Measurements from ENCODE around the gene S100B. TPM values are rescaled to one million over a fixed set of nuclear protein-coding genes. Genes with fewer than 3 reads are reported as not detected.

The S100B gene
- total RNA-seq, 1 experiment from 2014 or later = not detected

DNA sequence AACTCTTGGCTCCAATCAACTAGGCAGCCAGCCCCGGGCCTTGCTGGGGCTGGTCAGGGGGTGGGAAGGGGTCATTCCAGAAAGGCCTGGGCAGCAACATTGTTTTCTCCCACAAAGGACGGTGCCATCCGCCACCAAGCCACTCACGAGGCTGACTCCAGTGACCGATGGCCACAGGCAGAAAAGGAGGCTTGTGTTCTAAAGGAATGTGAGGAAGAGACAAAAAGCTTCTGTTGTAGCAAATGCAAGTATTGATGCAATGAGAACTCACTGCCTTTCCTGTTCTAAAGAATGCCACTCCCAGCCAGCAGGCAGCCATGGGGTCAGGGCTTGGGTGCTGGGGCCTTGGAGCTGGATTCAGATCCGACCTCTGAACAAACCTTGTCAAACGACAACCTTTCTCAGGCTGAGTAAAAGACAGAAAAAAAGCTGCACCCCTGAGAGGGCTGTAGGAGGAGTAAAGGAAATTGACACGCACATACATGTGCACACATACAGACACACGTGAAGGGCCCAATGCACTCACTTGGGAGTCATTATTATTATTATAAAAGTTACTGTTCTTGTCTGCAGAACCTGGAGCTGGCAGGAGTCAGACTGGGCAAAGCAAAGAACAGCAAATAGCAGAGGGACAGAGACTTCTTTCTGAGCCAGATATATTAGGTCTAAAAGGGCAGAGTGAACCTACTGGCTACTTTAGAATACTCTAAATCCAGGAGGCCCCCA lies 16.7 kb upstream of the S100B start:
- Histone ChIP-seq H3K36me3 (no peaks in the 10 kb centered on the region), H3K4me3 (no peak overlapping the region), H3K4me1 (replicated peaks) (peaks cover 48% of the 10 kb centered on the region), H3K27ac (no peak overlapping the region), H3K27me3 (replicated peaks) (no peaks in the 10 kb centered on the region), H3K9me3 (replicated peaks) (peaks cover 7% of the 10 kb centered on the region; the same call in 1 of the 2 replicates)
- DNase-seq (ENCODE audit: low read depth in 1 of 2, low spot score in 2 of 2) = no peak

- H3K27ac ChIP-seq = peak overlapping the region; percentile 95
- H3K36me3 ChIP-seq = no peaks in the 10 kb centered on the region
- peaks cover 48% of the 10 kb centered on the region for H3K4me1 ChIP-seq (replicated peaks)
- H3K27me3 ChIP-seq (replicated peaks) = no peaks in the 10 kb centered on the region
- DNase-seq (ENCODE audit: low read depth in 1 of 2, low spot score in 2 of 2) = no peak
- H3K4me3 ChIP-seq = no peak overlapping the region
- peaks cover 4% of the 10 kb centered on the region; the same call in 1 of the 2 replicates for H3K9me3 ChIP-seq (replicated peaks)
These were observed 16.0 kb upstream of the S100B start for GRCh38 chr21:46620846-46621245.

GRCh38 chr21:46619846-46620245 lies 15.0 kb upstream of the S100B start:
- DNase-seq (ENCODE audit: low read depth in 1 of 2, low spot score in 2 of 2) = peak; percentile 79 to 83
- H3K4me3 ChIP-seq = no peak overlapping the region
- no peaks in the 10 kb centered on the region for H3K27me3 ChIP-seq (replicated peaks)
- peaks cover 48% of the 10 kb centered on the region for H3K4me1 ChIP-seq (replicated peaks)
- H3K9me3 ChIP-seq (replicated peaks) = no peaks in the 10 kb centered on the region
- H3K36me3 ChIP-seq = no peaks in the 10 kb centered on the region
- peak overlapping the region; percentile 95 for H3K27ac ChIP-seq

GRCh38 chr21:46618738-46619379 lies 14.0 kb upstream of the S100B start:
- Histone ChIP-seq H3K27ac (peak overlapping the region; percentile 95), H3K4me1 (replicated peaks) (peaks cover 48% of the 10 kb centered on the region), H3K4me3 (no peak overlapping the region), H3K27me3 (replicated peaks) (no peaks in the 10 kb centered on the region), H3K36me3 (no peaks in the 10 kb centered on the region), H3K9me3 (replicated peaks) (no peaks in the 10 kb centered on the region)
- DNase-seq (ENCODE audit: low read depth in 1 of 2, low spot score in 2 of 2) = peak in 1 of 2 experiments; percentile 52

DNA sequence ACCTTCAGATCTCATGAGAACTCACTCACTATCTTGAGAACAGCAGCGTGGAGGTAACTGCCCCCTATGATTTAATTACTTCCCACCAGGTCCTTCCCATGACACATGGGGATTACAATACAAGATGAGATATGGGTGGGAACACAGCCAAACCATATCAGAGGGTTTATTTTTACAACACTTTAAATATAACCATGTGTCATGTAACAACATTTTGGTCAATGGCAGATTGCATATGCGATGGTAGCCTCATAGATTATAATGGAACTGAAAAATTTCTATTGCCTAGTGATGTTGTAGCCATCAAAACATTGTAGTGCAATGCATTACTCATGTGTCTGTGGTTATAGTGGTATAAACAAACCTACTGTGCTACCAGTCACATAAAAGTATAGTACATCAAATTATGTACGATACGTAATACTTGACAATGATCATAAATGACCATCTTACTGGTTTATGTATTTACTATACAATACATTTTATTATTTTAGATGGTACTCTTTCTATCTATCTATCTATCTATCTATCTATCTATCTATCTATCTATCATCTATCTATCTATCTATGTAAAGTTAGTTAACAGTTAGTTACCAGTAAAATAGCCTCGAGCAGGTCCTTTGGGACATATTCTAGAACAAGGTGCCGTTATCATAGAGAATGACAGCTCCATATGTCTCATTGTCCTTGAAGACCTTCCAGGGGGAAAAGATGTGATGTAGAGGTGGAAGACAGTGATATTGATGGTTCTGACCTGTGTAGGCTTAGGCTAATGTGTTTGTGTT lies 12.6 kb upstream of the S100B start:
- Histone ChIP-seq H3K27ac (peak overlapping the region; percentile 95), H3K27me3 (replicated peaks) (no peaks in the 10 kb centered on the region), H3K4me3 (no peak overlapping the region), H3K4me1 (replicated peaks) (peaks cover 48% of the 10 kb centered on the region), H3K9me3 (replicated peaks) (no peaks in the 10 kb centered on the region), H3K36me3 (no peaks in the 10 kb centered on the region)
- DNase-seq (ENCODE audit: low read depth in 1 of 2, low spot score in 2 of 2) = peak; percentile 53 to 80

GRCh38 chr21:46616656-46617055 lies 11.8 kb upstream of the S100B start:
- Histone ChIP-seq H3K27ac (peak overlapping the region; percentile 95), H3K36me3 (no peaks in the 10 kb centered on the region), H3K4me1 (replicated peaks) (peaks cover 44% of the 10 kb centered on the region), H3K4me3 (no peak overlapping the region), H3K9me3 (replicated peaks) (no peaks in the 10 kb centered on the region), H3K27me3 (replicated peaks) (no peaks in the 10 kb centered on the region)
- no peak for DNase-seq (ENCODE audit: low read depth in 1 of 2, low spot score in 2 of 2)

GRCh38 chr21:46616050-46616449 lies 11.2 kb upstream of the S100B start:
- Histone ChIP-seq H3K4me3 (no peak overlapping the region), H3K4me1 (replicated peaks) (peaks cover 42% of the 10 kb centered on the region), H3K27ac (no peak overlapping the region), H3K27me3 (replicated peaks) (no peaks in the 10 kb centered on the region), H3K36me3 (no peaks in the 10 kb centered on the region), H3K9me3 (replicated peaks) (no peaks in the 10 kb centered on the region)
- no peak for DNase-seq (ENCODE audit: low read depth in 1 of 2, low spot score in 2 of 2)

GRCh38 chr21:46613391-46613790 lies 8.5 kb upstream of the S100B start:
- DNase-seq (ENCODE audit: low read depth in 1 of 2, low spot score in 2 of 2) = no peak
- Histone ChIP-seq H3K27me3 (replicated peaks) (no peaks in the 10 kb centered on the region), H3K27ac (no peak overlapping the region), H3K36me3 (no peaks in the 10 kb centered on the region), H3K9me3 (replicated peaks) (no peaks in the 10 kb centered on the region), H3K4me3 (no peak overlapping the region), H3K4me1 (replicated peaks) (peaks cover 25% of the 10 kb centered on the region)

- no peaks in the 10 kb centered on the region for H3K9me3 ChIP-seq (replicated peaks)
- no peaks in the 10 kb centered on the region for H3K27me3 ChIP-seq (replicated peaks)
- H3K4me1 ChIP-seq (replicated peaks) = peaks cover 9% of the 10 kb centered on the region
- H3K4me3 ChIP-seq = no peak overlapping the region
- no peak for DNase-seq (ENCODE audit: low read depth in 1 of 2, low spot score in 2 of 2)
- H3K36me3 ChIP-seq = no peaks in the 10 kb centered on the region
- no peak overlapping the region for H3K27ac ChIP-seq
These were observed 5.3 kb upstream of the S100B start for GRCh38 chr21:46610018-46610701.

DNA sequence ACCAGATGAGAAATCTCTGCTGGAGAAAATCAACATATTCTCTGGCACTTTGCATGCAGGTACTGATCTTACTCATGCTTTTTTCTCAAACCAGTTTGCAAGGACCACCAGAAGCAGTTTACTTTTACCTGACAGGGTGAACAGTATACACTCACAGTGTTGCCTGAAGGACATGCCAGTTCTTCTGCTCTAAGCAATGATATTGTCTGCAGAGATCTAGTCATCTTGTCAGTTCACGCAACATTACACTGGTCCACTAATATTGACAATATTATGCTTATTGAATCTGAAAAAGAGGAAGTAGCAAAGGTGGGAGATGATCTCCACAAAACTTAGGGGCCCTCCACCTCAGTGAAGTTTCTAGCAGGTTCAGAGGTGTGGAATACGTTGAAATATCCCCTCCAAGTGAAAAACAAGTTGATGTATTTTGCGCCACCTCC lies 3.8 kb upstream of the S100B start:
- DNase-seq (ENCODE audit: low read depth in 1 of 2, low spot score in 2 of 2) = no peak
- Histone ChIP-seq H3K27me3 (replicated peaks) (no peaks in the 10 kb centered on the region), H3K27ac (no peak overlapping the region), H3K9me3 (replicated peaks) (no peaks in the 10 kb centered on the region), H3K36me3 (no peaks in the 10 kb centered on the region), H3K4me1 (replicated peaks) (peaks cover 9% of the 10 kb centered on the region), H3K4me3 (no peak overlapping the region)

DNA sequence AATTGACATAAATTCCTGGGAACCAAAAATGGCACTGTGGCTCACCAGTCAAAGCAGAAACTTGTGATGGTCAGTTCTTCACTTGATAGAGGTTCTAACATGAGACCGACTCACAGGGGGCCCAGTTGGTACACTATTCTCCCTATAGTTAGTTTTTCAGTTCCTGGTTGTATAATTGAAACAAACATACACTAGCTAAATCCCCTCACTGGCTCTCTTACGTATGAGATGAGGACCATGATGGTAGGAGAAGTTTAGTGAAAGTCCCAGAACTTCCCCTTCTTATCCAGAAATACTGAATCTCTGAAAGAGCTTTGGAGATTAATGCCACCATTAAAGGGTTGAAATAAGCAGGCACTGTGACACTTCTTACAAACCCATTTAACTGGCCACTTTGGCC lies 2.8 kb upstream of the S100B start:
- Histone ChIP-seq H3K36me3 (no peaks in the 10 kb centered on the region), H3K27me3 (replicated peaks) (no peaks in the 10 kb centered on the region), H3K4me1 (replicated peaks) (peaks cover 9% of the 10 kb centered on the region), H3K27ac (no peak overlapping the region), H3K4me3 (no peak overlapping the region), H3K9me3 (replicated peaks) (no peaks in the 10 kb centered on the region)
- DNase-seq (ENCODE audit: low read depth in 1 of 2, low spot score in 2 of 2) = no peak

DNA sequence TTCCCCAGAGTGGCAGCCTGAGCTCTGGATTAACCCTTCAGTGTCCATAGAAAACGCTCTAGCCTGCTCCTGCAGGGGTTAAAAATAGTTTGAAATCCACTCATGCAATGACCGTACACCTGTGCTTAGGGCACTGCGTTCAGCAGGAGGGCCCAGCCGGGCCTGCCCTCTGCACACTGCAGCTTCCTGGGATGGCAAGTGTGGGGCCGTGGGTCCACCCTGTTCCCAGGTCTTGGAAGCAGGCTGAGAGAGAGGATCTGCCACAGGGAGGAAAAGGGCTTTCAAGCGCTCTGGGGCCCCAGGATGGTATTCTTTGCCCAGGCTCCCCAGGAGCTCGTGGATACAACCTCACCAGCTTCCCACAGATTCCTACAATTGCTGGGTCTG lies 1.5 kb upstream of the S100B start:
- no peak for DNase-seq (ENCODE audit: low read depth in 1 of 2, low spot score in 2 of 2)
- no peak overlapping the region for H3K4me3 ChIP-seq

DNA sequence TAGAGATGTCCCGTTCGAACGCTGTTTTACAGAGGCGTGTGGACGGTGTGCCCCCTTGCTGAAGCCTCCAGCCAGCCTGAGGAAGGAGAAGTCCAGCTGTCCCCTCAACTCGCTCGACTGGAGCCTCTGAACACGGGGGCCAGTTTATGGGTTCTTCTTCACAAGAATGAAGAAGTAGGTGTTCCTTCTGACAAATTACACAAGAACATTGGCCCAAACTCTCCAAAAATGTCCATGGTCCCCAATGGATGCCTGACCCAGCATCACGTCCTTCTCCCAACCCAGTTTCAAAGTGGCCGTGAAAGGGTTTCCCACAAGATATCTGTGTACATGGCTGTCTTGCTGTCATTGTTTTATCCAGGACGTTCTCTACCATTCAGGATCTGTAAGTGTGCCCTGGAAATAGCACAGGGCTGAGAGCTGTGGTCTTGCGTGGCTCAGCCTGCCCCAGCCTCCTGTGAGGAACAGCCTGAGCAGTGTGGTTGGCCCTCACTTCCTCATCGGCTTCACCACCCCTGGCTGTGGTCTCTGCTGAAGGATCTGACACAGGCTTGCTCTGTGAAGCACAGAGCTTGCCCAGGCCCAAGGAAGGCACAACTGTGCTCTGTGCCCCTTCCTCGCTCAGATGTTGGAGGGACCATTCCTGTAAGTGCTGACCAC lies 1.0 kb upstream of the S100B start:
- Histone ChIP-seq H3K4me1 (replicated peaks) (peaks cover 9% of the 10 kb centered on the region), H3K36me3 (no peaks in the 10 kb centered on the region), H3K27me3 (replicated peaks) (no peaks in the 10 kb centered on the region), H3K9me3 (replicated peaks) (no peaks in the 10 kb centered on the region), H3K4me3 (no peak overlapping the region), H3K27ac (no peak overlapping the region)
- no peak for DNase-seq (ENCODE audit: low read depth in 1 of 2, low spot score in 2 of 2)

More for the DNA sequence above, 1.5 kb upstream of the S100B start:
- Histone ChIP-seq H3K9me3 (replicated peaks) (no peaks in the 10 kb centered on the region), H3K27ac (no peak overlapping the region), H3K4me1 (replicated peaks) (peaks cover 9% of the 10 kb centered on the region), H3K36me3 (no peaks in the 10 kb centered on the region), H3K27me3 (replicated peaks) (no peaks in the 10 kb centered on the region)

Data from SJSA1 (cell line).